HCEC 1CT (cell line): ENCODE measurements around the gene SNAPC2.
A peak's percentile ranks its signal among the peaks of the same experiment; 100 is the strongest.
"Not testable (repeated sequence)": the region's sequence is repeated elsewhere in the genome, so short reads cannot be mapped to it uniquely, and the experiment has no call there.

Experiments
- DNase-seq: peaks from one replicate; pipeline ENCODE4 v3.0.0-alpha.2; 2017

The SNAPC2 gene

DNA sequence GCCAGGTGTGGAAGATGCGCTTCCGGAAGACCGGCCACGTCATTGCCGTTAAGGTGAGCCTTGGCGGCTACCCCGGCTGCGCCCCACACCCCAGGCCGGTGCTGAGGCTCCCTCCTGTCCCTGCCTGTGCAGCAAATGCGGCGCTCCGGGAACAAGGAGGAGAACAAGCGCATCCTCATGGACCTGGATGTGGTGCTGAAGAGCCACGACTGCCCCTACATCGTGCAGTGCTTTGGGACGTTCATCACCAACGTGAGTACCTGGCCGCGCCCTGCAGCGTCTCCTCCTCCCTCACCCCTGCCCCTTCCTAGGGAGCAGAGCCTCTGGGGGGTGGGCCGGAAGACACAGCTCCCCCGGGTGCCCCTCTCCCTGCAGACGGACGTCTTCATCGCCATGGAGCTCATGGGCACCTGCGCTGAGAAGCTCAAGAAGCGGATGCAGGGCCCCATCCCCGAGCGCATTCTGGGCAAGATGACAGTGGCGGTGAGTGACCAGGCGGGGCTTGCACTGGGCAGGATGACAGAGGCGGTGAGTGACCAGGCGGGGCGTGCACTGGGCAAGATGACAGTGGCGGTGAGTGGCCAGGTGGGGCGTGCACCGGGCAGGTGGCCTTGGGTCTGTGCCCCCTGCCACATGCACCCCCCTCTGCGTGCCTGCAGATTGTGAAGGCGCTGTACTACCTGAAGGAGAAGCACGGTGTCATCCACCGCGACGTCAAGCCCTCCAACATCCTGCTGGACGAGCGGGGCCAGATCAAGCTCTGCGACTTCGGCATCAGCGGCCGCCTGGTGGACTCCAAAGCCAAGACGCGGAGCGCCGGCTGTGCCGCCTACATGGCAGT lies 9.6 kb upstream of the SNAPC2 start:
- DNase-seq: no peak

DNA sequence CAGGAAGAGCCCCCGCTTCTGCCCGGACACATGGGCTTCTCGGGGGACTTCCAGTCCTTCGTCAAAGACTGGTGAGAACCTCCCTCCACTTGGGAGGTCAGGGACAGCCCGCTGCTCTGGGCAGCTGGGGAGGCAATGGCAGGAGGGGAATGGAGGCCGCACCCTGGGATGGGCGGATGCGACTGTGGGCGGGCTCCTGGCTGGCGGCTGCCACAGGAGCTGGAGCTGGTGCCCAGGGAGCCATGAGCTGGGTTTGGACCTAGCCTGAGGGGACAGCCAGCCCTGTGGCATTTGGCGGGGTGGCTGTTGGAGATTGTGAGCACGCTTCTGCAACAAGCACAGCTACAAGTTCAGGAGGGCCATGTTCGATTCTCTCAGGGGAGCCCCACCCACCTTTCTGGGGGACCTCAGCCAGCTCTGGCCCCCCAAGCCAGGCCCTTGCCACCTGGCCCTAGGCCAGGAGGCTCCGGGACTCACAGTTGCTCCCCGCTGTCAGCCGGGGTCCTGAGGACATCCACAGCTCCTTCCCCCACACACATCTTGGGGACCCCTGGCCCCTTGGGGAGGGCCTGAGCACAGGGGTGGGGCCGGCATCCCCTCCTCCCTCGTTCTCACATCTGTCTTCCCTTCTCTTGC lies 8.5 kb upstream of the SNAPC2 start:
- DNase-seq: no peak

DNA sequence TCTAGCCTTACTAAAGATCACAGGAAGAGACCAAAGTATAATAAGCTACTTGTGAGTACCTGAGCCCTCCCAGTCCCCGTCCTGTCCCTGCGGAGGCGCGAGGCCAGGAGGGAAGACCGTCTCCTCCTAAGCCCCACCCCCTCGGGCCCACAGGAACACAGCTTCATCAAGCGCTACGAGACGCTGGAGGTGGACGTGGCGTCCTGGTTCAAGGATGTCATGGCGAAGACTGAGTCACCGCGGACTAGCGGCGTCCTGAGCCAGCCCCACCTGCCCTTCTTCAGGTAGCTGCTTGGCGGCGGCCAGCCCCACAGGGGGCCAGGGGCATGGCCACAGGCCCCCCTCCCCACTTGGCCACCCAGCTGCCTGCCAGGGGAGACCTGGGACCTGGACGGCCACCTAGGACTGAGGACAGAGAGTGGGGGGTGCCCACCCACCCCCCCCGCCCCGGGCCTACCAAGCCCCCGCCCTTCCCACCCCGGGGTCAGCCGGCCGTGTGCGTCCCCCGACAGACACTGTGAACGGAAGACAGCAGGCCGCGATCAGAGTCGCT lies 7.9 kb upstream of the SNAPC2 start:
- no peak for DNase-seq

DNA sequence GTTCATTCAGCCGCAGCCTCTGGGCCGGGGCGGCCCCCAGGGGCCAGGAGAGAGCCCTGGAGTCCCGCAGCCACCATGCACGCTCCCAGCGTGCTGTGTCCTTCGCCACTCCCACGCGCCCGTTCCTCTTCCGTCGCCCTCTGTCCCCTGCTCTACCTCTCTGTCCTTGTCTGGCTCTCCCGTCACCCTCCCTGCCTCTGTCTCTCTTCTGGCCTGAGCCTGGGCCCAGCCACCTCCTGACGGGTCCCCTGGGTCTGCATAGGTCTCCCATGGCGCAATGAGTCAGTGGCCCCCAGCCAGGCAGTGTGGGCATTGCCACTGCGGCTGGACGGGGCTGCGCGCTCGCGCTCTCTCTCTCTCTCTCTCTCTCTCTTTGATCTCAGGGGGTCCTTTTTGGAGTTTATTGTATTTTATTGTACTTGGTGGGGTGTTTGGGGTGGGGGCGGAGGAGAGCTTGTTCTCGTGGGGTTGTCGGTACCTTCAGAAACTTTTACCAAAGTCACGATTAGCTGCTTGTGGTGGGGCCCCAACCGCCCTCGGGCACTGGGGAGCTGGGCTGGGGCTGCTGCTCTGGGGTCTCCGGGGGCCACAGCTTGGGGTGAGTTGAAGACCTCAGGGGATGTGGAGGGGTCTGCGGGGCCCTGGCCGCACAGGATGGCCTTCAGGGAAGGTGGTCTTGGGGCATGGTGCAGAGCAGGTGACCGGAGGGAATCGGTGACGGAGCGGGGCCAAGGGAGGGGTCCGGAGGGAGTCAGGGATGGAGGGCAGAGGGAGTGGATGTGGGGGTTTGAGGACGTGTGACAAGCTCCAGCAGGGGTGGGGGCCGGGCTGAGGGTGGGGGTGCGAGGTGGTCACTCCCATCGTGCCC lies 7.2 kb upstream of the SNAPC2 start:
- DNase-seq: no peak

DNA sequence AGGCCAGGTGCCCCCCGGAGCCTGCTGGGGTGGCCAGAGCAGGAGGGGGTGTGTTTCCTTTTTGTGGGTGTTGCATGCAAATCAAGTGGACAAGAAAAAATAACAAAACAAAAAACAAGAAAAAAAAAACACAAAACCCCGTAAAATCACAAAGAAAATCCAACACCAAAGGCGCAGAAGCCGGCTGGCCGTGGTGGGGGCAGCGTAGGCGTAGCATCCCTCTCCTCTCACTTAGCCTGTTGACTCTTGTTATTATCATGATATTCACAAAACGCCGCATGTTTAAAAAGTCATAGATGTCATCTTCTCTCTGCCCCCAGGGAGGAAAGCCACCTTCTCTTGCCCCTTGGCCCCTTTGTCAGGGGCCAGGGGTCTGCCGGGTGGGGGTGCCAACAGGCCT lies 6.5 kb upstream of the SNAPC2 start:
- DNase-seq: no peak

DNA sequence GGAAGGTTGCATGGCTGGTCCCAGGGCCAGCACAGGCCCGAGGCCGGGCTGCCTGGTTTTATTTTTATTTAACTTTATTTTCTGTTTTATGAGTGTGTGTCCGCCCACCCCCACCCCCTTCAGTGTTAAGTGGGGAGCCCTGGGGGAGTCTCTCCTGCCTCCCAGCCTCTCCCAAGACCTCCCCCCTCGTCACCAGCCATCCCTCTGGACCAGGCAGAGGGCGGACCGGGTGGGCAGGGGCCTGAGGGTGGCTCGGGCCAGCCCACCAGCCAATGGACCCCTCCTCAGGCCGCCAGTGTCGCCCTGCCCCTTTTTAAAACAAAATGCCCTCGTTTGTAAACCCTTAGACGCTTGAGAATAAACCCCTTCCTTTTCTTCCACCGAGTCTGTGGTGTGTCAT lies 6.0 kb upstream of the SNAPC2 start:
- DNase-seq: no peak

DNA sequence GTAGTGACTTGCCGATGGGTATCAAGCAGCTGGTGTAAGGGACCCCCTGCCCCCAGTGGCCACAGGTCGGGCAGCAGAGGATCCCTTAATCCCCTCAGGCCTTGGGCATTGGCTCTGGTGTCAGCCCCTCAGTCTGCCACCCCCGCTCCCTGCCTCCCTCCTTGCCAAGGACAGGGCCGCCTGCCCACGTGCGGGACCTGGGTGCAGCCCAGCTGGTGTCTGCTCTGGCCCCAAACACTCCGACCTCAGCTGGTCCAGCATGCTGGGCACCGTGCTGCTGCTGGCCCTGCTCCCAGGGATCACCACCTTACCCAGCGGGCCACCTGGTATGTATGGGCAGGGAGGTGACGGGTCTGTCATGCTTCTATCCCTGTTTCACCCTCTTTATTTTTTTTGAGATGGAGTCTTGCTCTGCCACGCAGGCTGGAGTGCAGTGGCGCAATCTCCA lies 5.5 kb upstream of the SNAPC2 start, which contains the start of gene TGFBR3L:
TGFBR3L (plus strand) TSS at position 233 of the 448 bp plus-strand sequence.
- DNase-seq: no peak

DNA sequence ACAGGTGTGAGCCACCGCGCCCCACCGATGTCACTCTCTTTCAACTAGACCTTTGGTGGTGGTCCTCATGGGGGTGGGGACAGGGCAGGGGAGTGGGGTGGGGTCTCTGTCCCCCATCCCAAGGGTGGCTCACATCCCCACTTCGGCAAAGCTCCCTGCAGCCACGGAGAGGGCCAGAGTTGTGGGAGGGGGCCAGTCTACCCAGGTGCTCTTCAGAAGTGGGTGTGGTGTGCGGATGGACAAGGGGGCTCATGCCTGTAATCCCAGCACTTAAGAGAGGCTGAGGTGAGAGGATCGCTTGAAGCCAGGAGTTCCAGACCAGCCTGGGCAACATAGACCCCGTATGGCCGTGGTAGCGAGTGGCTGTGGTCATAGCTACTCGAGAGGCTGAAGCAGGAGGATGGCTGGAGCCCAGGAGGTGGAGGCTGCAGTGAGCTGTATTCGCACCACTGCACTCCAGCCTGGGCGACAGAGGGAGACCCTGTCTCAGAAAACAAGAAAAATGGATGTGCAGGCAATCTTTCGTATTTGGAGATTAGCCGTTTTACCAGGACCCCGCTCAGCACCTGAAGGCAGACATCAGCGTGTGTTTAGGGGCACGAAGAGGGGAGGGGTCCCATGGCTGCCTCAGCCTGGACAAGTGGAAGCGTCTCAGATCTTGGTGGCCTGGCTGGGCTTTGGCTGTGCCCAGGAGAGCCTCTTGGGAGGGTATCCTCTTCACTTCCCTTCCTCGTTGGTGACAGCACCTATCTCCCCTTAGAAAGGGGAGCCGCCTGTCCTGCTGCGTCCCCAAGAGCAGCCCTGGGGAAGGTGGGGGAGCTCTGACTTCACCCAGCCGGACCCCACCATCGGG lies 4.7 kb upstream of the SNAPC2 start:
- no peak for DNase-seq

DNA sequence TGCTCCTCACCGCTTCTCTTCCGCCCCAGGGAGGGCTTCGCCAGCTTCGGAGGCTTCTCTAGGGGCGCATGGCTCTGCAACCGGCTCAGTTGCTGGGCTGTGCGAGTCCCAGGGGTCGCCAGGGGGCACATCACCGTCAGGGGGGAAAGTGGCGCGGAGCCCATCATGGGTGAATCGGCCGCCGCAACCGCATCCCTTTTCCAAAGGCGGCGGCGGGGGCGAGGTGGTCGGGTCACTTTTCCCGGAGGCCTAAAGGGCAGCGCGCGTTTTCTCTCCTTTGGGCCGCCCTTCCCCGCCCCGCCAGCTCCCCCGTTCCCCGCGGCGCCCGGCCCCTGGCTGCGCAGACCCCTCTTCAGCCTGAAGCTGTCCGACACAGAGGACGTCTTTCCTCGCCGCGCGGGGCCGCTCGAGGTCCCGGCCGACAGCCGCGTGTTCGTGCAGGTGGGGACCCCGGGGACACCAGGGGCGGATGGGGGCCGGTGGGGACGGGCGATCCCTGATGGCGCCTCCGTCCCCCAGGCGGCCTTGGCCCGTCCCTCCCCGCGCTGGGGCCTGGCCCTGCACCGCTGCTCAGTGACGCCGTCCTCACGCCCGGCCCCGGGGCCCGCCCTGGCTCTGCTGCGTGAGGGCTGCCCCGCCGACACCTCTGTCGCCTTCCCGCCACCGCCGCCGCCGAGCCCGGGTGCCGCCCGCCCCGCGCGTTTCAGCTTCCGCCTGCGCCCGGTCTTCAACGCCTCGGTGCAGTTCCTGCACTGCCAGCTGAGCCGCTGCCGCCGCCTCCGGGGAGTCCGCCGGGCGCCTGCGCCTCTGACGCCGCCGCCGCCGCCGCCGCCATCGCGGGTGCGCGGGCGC lies 3.8 kb upstream of the SNAPC2 start:
- DNase-seq: peak; percentile 36

DNA sequence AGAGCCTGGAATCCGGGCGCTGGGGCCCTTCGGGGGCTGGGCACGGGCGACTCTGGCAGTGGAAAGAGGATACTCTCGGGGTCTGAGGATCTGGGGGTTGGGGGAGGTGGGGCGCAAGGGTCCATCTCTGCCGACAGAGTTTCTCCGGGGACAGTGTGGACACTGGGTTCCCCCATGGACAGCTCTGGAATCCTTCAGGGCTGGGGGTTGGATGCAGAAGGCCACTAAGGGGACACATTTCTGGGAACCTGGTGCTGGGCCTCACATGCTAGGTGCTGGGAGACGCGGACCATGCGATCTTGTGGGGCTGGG lies 3.2 kb upstream of the SNAPC2 start:
- DNase-seq: no peak

DNA sequence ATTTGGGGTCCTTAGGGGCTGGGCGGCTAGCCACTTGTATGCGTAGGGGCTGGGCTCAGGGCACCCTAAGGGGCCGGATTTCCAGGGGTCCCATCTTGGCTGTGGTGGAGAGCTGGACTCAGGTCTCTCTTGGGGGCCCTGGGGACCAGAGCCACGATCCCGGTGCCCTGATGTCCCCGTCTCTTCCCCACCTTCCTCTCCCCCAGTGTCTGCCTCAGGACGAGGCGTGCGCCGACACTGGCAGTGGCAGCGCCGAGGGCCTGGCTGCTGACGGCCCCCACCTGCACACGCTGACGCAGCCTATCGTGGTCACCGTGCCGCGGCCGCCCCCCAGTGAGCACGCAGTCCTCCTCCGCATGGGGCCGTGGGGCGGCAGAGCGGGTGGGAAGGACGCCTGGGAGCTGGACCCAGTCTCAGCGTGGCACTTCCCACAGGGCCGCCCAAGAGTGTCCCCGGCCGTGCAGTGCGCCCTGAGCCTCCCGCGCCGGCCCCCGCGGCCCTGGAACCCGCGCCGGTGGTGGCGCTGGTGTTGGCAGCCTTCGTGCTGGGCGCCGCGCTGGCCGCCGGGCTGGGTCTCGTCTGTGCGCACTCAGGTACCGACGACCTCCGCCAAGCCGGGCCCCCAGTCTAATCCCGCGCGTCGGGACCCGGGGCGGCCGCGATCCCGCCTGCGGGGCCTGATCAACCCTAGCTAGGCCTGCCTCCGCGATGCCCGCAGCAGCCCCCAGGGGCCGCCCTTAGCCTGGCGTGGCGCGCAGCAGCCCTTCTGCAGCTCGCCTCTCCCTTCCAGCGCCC lies 2.7 kb upstream of the SNAPC2 start:
- peak; percentile 46 for DNase-seq

DNA sequence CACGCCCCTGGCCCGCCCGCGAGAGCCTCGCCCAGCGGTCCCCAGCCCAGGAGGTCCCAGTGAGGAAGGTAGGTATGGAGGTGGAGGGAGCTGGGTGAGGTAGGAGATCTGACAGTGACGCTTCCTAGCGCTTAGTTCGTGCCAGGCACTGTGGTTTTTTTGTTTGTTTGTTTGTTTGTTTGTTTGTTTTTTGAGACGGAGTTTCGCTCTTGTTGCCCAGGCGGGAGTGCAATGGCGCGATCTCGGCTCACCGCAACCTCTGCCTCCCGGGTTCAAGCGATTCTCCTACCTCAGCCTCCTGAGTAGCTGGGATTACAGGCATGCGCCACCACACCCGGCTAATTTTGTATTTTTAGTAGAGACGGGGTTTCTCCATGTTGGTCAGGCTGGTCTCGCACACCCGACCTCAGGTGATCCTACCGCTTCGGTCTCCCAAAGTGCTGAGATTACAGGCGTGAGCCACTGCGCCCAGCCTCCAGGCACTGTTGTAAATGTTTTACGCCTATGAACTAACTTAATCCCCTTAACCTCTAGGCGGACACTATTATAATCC lies 2.0 kb upstream of the SNAPC2 start:
- not testable (repeated sequence) for DNase-seq

DNA sequence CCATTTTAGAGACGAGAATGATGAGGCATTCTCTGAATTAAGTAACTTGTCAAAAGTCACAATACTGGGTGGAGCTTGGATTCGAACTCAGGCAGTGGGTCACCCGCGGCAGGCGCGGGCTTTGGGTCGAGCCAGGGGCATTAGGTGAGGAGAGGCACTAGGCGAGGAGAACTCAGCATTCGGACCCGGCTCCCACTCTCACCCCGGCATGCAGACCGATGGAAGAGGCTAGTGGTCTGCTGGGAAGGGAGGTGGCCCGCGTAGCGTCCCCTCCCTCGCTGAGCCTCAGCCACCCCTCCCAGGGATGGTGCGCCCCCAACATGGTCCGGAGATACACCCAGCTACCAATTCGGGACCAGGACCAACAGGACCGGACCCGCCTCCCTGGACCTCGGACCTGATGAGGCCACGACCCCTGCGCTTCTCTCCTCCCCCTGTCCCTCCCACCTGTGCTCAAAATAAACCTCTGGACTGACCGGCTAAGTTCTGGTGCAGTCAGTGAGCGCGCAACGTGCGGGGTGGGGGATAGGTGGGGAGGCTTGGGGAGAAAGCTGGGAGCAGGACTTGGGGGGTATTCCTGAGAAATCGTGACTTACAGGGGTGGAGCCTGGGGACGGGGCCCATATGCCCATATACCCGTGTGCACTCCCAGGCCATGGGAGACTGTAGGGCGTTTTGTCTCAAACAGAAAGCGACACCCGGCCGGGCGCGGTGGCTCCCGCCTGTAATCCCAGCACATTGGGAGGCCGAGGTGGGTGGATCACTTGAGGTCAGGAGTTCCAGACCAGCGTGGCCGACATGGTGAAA lies 1.3 kb upstream of the SNAPC2 start:
- no peak for DNase-seq

DNA sequence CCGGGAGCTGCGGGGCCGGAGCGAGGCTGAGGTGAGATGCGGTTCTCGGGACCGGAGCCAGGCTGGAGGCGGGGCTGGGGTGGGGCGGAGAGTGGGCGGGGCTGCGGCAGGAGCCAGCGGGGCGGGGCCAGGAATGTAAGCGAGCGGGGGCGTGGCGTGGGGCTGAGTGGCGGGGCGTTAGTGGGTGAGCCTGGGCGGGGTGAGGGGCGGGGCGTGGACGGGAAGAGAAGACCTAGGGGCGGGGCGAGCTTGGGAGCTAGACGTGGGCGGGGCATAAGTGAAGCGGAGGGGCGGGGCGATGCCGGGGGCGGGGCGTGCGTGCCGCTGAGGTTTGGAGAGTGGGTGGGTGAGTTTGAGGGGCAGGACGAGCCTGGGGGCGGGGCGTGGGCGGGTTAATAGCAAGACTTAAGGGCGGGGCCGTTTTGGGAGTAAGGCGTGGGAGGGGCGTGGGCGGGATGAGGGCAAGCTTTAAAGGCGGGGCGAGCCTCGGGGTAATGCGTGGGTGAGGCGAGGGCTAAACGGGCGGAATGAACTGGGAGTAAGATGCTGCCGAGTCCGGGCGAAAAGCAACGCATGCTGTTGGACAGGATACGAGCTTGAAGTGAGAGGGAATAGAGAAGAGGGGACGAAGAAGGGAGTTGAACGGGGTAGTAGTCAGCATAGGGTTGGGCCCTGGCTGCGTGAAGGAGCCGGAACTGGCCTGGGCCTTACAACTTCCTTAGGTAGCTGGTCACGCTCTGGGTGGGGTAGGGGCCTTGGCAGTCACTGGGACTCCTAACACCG lies 572 bp downstream of the SNAPC2 start:
- DNase-seq: peak; percentile 94

DNA sequence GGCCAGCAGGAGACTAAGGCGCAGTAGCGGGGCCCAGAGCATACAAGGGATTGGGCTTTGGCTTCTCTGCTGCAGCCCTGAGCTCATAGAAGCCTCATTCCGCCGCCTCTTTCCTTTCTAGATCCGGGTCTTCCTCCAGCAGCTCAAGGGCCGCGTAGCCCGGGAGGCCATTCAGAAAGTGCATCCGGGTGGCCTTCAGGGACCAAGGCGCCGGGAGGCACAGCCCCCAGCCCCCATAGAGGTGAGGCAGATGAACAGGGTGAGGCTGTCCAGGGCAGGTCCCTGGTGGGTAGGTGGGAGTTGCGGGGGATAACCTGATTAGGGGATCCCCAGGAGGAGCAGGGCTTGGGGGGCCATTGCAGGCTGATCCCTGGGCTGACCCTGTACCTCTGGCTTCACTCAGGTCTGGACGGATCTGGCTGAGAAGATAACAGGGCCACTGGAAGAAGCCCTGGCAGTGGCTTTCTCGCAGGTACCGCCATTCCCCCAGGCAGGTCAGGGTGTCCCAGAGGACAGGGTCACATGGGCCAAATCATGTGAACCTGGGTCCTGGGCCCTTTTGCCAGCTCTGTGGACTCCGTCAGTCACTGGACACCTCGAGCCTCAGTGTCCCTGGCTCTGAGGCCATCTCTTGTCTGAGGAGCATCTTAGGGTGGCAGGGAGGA lies 1.3 kb downstream of the SNAPC2 start:
- DNase-seq: no peak

DNA sequence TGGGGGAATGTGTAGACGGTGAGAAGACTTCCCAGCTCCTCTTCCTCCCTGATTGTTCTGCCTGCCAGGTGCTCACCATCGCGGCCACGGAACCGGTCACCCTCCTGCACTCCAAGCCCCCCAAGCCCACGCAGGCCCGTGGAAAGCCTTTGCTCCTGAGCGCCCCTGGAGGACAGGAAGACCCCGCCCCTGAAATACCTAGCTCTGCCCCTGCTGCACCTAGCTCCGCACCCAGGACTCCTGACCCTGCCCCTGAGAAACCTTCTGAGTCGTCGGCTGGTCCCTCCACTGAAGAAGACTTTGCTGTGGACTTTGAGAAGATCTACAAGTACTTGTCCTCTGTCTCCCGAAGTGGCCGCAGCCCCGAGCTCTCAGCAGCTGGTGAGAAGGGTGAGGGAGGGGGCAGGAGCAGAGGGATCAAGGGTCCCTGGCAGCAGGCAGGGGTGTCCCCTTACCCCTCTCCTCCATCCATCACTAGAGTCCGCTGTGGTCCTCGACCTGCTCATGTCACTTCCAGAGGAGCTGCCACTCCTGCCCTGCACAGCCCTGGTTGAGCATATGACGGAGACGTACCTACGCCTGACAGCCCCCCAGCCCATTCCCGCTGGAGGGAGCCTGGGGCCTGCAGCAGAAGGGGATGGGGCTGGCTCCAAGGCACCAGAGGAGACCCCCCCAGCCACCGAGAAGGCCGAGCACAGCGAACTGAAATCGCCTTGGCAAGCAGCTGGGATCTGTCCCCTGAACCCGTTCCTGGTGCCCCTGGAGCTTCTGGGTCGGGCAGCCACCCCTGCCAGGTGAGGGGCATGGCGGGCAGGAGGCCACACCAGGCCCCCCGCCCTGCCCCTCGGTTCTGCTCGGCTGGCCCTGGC lies 2.1 kb downstream of the SNAPC2 start:
- DNase-seq: no peak

DNA sequence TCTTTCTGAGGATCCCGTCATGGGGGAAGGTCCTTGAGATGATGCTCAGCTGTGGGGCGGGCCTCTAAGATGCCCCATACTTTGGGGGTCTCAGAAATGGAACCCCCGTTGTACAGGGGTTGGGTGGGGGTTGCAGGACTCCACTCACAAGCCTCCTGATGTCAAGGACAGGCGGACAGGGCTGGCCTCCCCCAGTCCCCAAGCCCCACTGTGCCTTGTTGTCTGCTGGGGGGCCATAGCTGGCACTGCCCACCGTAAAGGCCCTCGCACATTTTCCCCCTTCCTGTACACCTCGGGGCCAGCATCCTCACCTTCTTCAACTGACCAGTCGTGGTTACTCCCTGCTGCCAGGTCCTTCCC lies 2.7 kb downstream of the SNAPC2 start:
- no peak for DNase-seq
